Measurements from ENCODE around the gene ESYT2.
A peak's percentile ranks its signal among the peaks of the same experiment; 100 is the strongest.

ESYT2 gene

DNA sequence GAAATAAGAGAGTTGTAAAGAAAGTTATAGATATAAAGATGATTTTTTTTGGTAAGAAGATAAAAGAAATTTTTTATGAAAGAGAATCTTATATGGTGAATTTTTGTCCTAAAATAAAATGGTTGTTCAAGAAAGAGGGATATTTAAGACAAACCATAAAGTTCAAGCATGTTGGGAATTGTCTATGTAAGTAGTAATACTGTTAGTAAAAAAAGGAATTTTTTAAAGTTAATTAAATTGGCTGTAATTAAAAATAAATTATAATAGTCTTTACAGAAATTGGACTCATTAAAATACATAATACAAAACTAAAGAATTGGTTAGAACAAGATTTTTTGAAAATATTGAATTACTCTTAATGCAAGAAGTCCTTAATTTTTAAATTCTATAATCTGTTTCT is 17.0 kb upstream of the ESYT2 start:
- H3K36me3 ChIP-seq (ENCODE audit: control insufficient read depth in 2 of 2, insufficient read depth in 1 of 2, low read length in 2 of 2): no peaks in the 10 kb centered on the region
- CTCF ChIA-PET: no interaction called here
- H3K4me1 ChIP-seq (ENCODE audit: control insufficient read depth, insufficient read depth, low read length): no peaks in the 10 kb centered on the region
- H3K27ac ChIP-seq (ENCODE audit: extremely low read depth, low read depth, low read length): no peak overlapping the region
- no peaks in the 10 kb centered on the region for H3K9me3 ChIP-seq (ENCODE audit: control insufficient read depth, insufficient read depth, low read depth, low read length)
- no peak overlapping the region for H3K4me3 ChIP-seq (ENCODE audit: low read depth, low read length)
- POLR2A ChIA-PET: no interaction called here
- TF ChIP-seq TRIM28 (IDR thresholded peaks at IDR 0.05; ENCODE audit: borderline replicate concordance, low read length) (0 out of 2 replicates have a peak, but pooled peaks have one; percentile 18), SETDB1 (IDR thresholded peaks at IDR 0.05; ENCODE audit: insufficient read length, low read length) (peak; percentile 95), ZNF175 (tag by site-specific recombination; IDR thresholded peaks at IDR 0.05) (no peak)

DNA sequence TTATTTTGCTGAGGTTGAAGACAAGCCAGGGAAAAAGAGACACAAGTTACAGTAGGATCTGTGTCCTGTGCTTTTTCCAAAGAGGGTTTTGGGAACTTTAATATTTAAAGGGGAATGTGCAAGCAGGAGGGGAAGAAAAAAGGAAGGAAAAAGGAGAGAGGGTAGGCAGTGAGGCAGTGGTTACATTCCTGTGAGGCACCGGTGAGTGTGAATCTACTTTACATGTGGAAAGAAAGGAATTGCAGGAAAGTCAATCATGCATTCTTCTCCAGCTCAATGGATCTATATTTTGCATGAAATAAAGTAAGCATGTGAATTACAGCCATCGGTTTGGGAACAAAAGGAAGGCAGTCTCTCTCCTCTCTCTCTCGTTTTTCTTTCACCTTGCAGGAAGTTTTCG is 14.5 kb upstream of the ESYT2 start:
- no peak overlapping the region for H3K4me3 ChIP-seq (ENCODE audit: low read depth, low read length)
- no peak overlapping the region for H3K27ac ChIP-seq (ENCODE audit: extremely low read depth, low read depth, low read length)
- H3K9me3 ChIP-seq (ENCODE audit: control insufficient read depth, insufficient read depth, low read depth, low read length): no peaks in the 10 kb centered on the region
- ChIA-PET CTCF (no interaction called here), POLR2A (no interaction called here)
- no peaks in the 10 kb centered on the region for H3K36me3 ChIP-seq (ENCODE audit: control insufficient read depth in 2 of 2, insufficient read depth in 1 of 2, low read length in 2 of 2)
- TF ChIP-seq, protein P1, sequence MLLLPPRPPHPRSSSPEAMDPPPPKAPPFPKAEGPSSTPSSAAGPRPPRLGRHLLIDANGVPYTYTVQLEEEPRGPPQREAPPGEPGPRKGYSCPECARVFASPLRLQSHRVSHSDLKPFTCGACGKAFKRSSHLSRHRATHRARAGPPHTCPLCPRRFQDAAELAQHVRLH (tag by site-specific recombination; IDR thresholded peaks at IDR 0.05): no peak
- TF ChIP-seq ZNF133 (tag by site-specific recombination; IDR thresholded peaks at IDR 0.05) (no peak), ZNF239 (tag by site-specific recombination; IDR thresholded peaks at IDR 0.05) (no peak), ZNF677 (tag by site-specific recombination; IDR thresholded peaks at IDR 0.05) (no peak), ZNF221 (tag by site-specific recombination; IDR thresholded peaks at IDR 0.05; ENCODE audit: borderline replicate concordance) (no peak), KLF8 (tag by site-specific recombination; IDR thresholded peaks at IDR 0.05) (no peak), ZNF324 (tag by site-specific recombination; IDR thresholded peaks at IDR 0.05) (no peak), ZNF416 (tag by site-specific recombination; IDR thresholded peaks at IDR 0.05) (no peak), ZBTB1 (tag by site-specific recombination; IDR thresholded peaks at IDR 0.05) (no peak), ZNF529 (tag by site-specific recombination; IDR thresholded peaks at IDR 0.05; ENCODE audit: insufficient replicate concordance) (no peak), ZNF114 (tag by site-specific recombination; IDR thresholded peaks at IDR 0.05) (no peak), REPIN1 (tag by site-specific recombination; IDR thresholded peaks at IDR 0.05; ENCODE audit: low read depth) (no peak), GLI2 (tag by site-specific recombination; IDR thresholded peaks at IDR 0.05; ENCODE audit: borderline replicate concordance, low read depth) (no peak)
- TF ChIP-seq, protein P2, sequence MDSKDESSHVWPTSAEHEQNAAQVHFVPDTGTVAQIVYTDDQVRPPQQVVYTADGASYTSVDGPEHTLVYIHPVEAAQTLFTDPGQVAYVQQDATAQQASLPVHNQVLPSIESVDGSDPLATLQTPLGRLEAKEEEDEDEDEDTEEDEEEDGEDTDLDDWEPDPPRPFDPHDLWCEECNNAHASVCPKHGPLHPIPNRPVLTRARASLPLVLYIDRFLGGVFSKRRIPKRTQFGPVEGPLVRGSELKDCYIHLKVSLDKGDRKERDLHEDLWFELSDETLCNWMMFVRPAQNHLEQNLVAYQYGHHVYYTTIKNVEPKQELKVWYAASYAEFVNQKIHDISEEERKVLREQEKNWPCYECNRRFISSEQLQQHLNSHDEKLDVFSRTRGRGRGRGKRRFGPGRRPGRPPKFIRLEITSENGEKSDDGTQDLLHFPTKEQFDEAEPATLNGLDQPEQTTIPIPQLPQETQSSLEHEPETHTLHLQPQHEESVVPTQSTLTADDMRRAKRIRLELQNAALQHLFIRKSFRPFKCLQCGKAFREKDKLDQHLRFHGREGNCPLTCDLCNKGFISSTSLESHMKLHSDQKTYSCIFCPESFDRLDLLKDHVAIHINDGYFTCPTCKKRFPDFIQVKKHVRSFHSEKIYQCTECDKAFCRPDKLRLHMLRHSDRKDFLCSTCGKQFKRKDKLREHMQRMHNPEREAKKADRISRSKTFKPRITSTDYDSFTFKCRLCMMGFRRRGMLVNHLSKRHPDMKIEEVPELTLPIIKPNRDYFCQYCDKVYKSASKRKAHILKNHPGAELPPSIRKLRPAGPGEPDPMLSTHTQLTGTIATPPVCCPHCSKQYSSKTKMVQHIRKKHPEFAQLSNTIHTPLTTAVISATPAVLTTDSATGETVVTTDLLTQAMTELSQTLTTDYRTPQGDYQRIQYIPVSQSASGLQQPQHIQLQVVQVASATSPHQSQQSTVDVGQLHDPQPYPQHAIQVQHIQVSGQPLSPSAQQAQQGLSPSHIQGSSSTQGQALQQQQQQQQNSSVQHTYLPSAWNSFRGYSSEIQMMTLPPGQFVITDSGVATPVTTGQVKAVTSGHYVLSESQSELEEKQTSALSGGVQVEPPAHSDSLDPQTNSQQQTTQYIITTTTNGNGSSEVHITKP (tag by site-specific recombination; IDR thresholded peaks at IDR 0.05): no peak
- no peaks in the 10 kb centered on the region for H3K4me1 ChIP-seq (ENCODE audit: control insufficient read depth, insufficient read depth, low read length)

DNA sequence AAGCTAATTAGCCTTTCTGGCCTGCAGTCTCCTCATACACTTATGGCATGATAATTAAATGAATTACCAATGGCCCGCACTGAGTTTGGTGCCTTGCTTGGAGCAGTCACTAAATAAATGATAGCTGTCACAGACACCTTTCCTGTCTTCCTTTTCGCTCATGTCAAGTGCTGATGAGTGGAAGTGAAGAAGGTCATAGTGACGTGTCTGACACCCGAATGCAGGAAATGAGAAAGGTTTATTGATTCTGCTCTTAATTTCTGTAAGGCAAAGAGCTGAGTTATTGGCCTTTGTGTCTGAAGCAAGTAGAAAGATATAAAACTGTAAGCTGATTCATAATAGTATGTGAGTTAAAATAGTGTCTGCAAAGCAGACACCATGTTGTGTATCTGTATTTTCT is 13.2 kb upstream of the ESYT2 start:
- CTCF ChIA-PET: no interaction called here
- Histone ChIP-seq H3K4me3 (ENCODE audit: low read depth, low read length) (no peak overlapping the region), H3K27ac (ENCODE audit: extremely low read depth, low read depth, low read length) (no peak overlapping the region), H3K9me3 (ENCODE audit: control insufficient read depth, insufficient read depth, low read depth, low read length) (no peaks in the 10 kb centered on the region), H3K36me3 (ENCODE audit: control insufficient read depth in 2 of 2, insufficient read depth in 1 of 2, low read length in 2 of 2) (no peaks in the 10 kb centered on the region), H3K4me1 (ENCODE audit: control insufficient read depth, insufficient read depth, low read length) (no peaks in the 10 kb centered on the region)
- no peak for TF ChIP-seq ZNF530 (tag by site-specific recombination; IDR thresholded peaks at IDR 0.05; ENCODE audit: low read depth)
- TF ChIP-seq, protein P3, sequence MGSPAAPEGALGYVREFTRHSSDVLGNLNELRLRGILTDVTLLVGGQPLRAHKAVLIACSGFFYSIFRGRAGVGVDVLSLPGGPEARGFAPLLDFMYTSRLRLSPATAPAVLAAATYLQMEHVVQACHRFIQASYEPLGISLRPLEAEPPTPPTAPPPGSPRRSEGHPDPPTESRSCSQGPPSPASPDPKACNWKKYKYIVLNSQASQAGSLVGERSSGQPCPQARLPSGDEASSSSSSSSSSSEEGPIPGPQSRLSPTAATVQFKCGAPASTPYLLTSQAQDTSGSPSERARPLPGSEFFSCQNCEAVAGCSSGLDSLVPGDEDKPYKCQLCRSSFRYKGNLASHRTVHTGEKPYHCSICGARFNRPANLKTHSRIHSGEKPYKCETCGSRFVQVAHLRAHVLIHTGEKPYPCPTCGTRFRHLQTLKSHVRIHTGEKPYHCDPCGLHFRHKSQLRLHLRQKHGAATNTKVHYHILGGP (tag by site-specific recombination; IDR thresholded peaks at IDR 0.05): no peak
- TF ChIP-seq ZNF776 (tag by site-specific recombination; IDR thresholded peaks at IDR 0.05; ENCODE audit: borderline replicate concordance): no peak
- TF ChIP-seq ZFP69B (tag by site-specific recombination; IDR thresholded peaks at IDR 0.05): no peak
- TF ChIP-seq ZNF747 (tag by site-specific recombination; IDR thresholded peaks at IDR 0.05): no peak
- no peak for TF ChIP-seq HOXA7 (CRISPR knock-in tag; IDR thresholded peaks at IDR 0.05; ENCODE audit: borderline replicate concordance)
- no peak for TF ChIP-seq ZNF785 (tag by site-specific recombination; IDR thresholded peaks at IDR 0.05)
- no peak for TF ChIP-seq ZNF133 (tag by site-specific recombination; IDR thresholded peaks at IDR 0.05)
- TF ChIP-seq KLF9 (tag by site-specific recombination; IDR thresholded peaks at IDR 0.05; ENCODE audit: low read depth): no peak
- TF ChIP-seq ZNF76 (tag by site-specific recombination; IDR thresholded peaks at IDR 0.05; ENCODE audit: borderline replicate concordance, low read depth): no peak
- TF ChIP-seq ZNF707 (tag by site-specific recombination; IDR thresholded peaks at IDR 0.05): no peak
- POLR2A ChIA-PET: no interaction called here
